Effector memory CD8-positive, alpha-beta T cell (primary cell): ENCODE data around the gene VPREB3.
A peak's percentile ranks its signal among the peaks of the same experiment; 100 is the strongest.

Experiments
- ATAC-seq: fragments of 150-1000 bp; cut with Tn5 transposase; replicated peaks from 2 replicates; pipeline ENCODE4 v1.10.0; 2021; ENCODE audit warnings: mild to moderate bottlenecking, moderate library complexity
- DNase-seq, 3 experiments: peaks; one replicate each; pipeline ENCODE4 v3.0.0; 2021
- H3K27ac Mint-ChIP-seq, 2 donors: one replicate each; pipeline ENCODE4 v1.8.0; 2022; ENCODE audit warnings: mild to moderate bottlenecking in 2 of 2, mixed read lengths in 2 of 2, moderate library complexity in 2 of 2
- H3K27me3 Mint-ChIP-seq, 2 donors: one replicate each; pipeline ENCODE4 v1.8.0; 2022; ENCODE audit warnings: mixed read lengths in 2 of 2
- H3K36me3 Mint-ChIP-seq: one replicate; pipeline ENCODE4 v1.8.0; 2022; ENCODE audit warnings: mild to moderate bottlenecking, moderate library complexity, mixed read lengths; ENCODE audit not compliant: insufficient read depth
- H3K4me1 Mint-ChIP-seq, 2 donors: one replicate each; pipeline ENCODE4 v1.8.0; 2022; ENCODE audit warnings: low read depth in 2 of 2, mixed read lengths in 2 of 2
- H3K4me3 Mint-ChIP-seq, 2 donors: one replicate each; pipeline ENCODE4 v1.8.0; 2022; ENCODE audit warnings: mild to moderate bottlenecking in 2 of 2, mixed read lengths in 2 of 2, moderate library complexity in 2 of 2
- H3K9me3 Mint-ChIP-seq, 2 donors: one replicate each; pipeline ENCODE4 v1.8.0; 2022; ENCODE audit warnings: mixed read lengths in 2 of 2

Gene VPREB3

DNA sequence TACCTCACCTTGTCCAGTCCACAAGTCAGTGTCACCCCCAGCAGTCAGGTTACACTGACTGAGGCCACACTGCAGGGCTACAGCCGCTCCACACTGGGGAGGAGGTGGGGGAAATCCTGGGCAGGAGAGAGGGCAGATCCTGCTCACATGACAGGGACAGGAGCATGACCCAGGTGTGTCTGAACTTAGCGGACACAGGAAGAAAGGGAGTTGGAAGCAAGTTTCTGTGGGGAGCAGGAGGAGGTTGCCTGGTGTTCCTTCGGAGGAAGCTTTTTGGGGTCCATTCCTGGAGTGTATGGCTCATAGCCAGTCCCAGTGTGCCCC lies 24.3 kb upstream of the VPREB3 start:
- Mint-ChIP-seq H3K4me1 (peaks cover 0 to under 1% of the 10 kb centered on the region in 2 donors), H3K36me3 (no peaks in the 10 kb centered on the region), H3K4me3 (no peak overlapping the region), H3K27ac (no peak overlapping the region), H3K27me3 (no peaks in the 10 kb centered on the region), H3K9me3 (no peaks in the 10 kb centered on the region)
- DNase-seq (no peak), ATAC-seq (no peak)

DNA sequence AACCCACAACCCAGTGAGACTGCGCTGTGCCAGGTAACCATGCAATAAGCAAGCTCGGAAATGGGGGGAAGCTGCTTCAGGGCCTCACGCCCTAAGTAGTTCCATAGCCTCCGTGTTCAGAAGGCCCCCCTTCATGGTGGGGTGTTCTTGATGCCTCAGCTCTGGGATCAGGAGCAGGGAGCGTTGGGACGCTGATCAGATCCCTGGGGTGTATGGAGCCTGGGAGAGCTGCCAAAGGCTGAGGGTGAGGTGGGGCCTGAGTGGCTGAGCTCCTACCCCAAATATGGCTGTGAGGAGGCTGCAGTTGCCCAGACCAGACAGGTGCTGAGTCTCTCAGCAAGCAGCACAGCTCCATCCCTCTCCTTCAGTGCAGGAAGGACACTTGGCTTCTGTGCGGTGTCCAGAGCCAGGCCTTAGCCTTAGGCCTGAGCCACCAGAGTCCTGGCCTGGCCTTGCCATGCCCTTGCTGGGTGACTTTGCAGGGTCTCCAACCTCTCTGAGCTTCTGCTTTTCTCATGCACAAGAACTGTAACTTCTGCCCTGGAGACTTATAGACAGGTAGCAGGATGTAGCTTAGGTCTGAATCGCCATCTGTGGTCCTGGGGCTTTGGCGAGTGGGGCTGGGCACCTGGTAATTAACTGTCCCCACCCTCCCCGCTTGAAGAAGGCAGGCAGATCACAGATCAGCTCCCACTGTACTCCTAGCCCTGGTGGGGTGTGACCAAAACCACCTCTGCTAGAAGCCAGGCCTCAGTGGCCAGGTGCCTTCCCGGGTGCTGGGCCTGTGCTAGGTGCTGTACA lies 23.8 kb upstream of the VPREB3 start:
- peaks cover 2 to 6% of the 10 kb centered on the region in 2 donors for H3K4me1 Mint-ChIP-seq

DNA sequence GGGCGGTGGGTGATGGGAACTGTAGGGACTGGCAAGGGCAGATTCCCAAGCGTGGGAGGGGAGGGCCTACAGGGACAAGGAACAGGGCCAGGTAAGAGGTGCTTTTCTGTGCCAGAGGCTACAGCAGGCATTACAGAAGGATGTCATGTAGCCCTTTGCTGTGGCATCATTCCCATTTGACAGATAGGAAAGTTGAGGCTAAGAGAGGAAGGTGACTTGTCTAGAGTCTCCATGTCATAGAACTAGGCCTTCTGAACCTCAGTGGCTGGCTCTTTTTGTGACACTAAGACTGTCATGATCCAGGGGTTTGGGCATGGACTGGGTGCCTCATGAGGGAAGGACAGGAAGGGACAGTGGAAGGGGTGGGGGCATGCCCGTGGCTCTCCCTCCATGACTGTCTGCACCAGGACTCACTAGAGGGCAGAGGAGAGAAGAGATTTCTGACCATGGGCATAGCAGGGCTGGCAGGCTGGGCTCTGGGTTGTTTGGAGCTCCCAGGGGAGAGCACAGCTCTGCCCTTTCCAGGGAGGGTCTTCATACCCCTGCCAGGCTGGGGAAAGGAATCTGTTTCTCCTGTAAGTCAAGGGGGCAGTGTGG lies 21.7 kb upstream of the VPREB3 start:
- no peak for DNase-seq
- no peaks in the 10 kb centered on the region for H3K27me3 Mint-ChIP-seq
- no peak overlapping the region for H3K27ac Mint-ChIP-seq
- H3K36me3 Mint-ChIP-seq, result no peaks in the 10 kb centered on the region
- H3K4me1 Mint-ChIP-seq, result peaks cover 10% of the 10 kb centered on the region in 2 donors
- no peak for ATAC-seq
- no peaks in the 10 kb centered on the region for H3K9me3 Mint-ChIP-seq
- H3K4me3 Mint-ChIP-seq, result no peak overlapping the region

More for the DNA sequence above, 23.8 kb upstream of the VPREB3 start:
- H3K9me3 Mint-ChIP-seq, result no peaks in the 10 kb centered on the region
- H3K36me3 Mint-ChIP-seq, result no peaks in the 10 kb centered on the region
- H3K27me3 Mint-ChIP-seq, result no peaks in the 10 kb centered on the region
- H3K27ac Mint-ChIP-seq, result no peak overlapping the region
- ATAC-seq, result no peak
- H3K4me3 Mint-ChIP-seq, result no peak overlapping the region
- DNase-seq, result no peak

DNA sequence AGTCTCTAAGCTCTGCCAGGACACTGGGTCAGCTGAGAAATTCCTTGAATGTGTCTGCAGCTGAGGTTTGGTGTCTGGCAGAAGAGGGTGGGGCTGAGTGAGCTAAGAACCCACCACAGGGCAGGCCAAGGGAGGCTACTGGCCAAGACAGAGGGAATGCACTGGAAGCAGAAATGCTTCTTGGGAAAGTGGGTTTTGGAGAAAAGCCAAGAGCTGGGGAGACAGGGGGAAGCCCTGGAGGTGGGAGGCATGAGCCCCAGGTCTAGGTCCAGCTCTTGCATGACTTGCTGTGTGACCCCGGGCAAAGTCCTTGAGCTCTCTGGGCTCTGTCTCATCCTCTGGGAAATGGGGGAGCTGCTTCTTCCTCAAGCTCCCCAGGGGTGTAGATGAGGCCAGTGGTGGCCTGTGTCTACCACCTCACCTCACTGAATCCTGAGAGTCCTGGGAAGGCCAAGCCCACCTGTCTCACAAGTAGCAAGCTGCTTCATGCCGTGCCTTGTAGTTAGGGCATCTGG lies 20.8 kb upstream of the VPREB3 start:
- ATAC-seq (no peak), DNase-seq (no peak)
- peaks cover 10% of the 10 kb centered on the region in 2 donors for H3K4me1 Mint-ChIP-seq
- H3K36me3 Mint-ChIP-seq, result no peaks in the 10 kb centered on the region
- no peaks in the 10 kb centered on the region for H3K9me3 Mint-ChIP-seq
- H3K27ac Mint-ChIP-seq, result peak overlapping the region in 1 of 2 donors; percentile 44
- H3K4me3 Mint-ChIP-seq, result peak overlapping the region in 1 of 2 donors; percentile 23
- no peaks in the 10 kb centered on the region for H3K27me3 Mint-ChIP-seq

DNA sequence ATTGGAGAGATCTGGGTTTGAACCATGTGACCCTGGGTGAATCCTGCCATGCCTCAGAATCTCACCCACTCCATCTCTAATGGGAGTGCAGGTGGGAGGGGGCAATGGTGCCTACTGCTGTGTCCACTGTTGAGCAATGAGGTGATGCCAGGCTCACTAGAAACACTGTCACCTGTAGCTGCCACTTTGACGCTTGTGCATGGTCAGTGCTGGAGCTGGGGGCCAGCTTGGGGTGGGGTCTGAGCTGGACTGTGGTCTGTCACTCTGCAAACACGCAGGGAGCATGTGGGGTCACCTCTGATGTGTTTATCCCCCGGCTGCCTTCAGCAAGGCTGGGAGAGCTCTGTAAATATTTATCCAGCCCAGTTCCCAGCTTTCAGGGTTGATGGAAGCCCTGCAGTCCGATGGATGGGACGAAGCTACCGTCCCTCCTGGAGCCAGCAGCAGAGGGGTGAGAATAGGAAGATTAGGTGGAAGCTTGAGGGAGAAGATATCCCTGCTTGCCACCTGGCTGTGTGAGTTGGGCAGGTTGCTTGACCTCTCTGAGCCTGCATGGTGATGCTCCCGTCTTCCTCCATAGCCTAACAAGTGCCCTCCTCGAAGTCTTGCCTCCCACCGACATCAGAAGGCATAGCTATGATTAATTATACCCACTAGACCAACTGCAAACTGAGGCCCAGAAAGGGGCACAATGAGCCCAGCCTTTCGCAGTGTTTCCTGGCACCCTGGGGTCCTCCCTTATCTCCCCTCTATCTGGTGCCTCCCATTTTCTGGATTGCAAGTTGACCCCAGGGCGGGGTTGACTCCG lies 20.1 kb upstream of the VPREB3 start:
- DNase-seq (no peak), ATAC-seq (no peak)
- Mint-ChIP-seq H3K27me3 (no peaks in the 10 kb centered on the region), H3K9me3 (no peaks in the 10 kb centered on the region), H3K36me3 (no peaks in the 10 kb centered on the region), H3K27ac (peak overlapping the region in 1 of 2 donors; percentile 55), H3K4me1 (peaks cover 10% of the 10 kb centered on the region in 2 donors), H3K4me3 (peak overlapping the region in 1 of 2 donors; percentile 23)

DNA sequence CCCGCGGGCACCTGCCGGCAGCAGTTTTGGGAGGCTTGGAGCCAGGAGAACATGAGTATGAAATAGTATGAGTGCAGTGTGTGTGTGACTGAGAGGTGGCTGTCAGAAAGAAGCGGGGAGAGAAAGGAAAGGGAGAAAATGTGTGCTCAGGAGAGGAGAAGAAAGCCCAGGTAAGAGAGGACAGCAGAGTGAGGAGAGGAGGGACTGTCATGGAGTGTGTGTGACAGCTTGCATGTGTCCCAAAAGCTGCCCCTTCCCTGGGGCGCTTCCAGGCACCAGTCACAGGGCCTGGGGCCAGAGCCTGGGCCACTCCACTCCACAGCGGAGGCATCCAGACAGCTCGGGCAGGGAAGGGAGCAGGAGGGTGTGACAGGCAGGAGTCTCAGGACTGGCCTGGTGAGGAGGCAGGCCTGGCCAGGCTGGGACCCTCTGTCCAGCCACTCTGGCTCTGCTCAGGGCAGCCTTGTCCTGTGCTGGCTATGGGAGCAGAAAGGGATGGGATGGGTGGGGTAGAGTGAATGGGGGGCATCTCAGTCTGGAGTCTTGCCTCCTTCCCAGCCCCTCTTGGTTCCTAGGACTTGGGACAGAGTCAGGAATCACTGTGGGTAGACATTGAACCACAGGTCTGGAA lies 19.4 kb upstream of the VPREB3 start:
- no peaks in the 10 kb centered on the region for H3K27me3 Mint-ChIP-seq
- H3K27ac Mint-ChIP-seq, result no peak overlapping the region
- H3K4me3 Mint-ChIP-seq, result peak overlapping the region in 1 of 2 donors; percentile 2
- ATAC-seq (no peak), DNase-seq (no peak)
- peaks cover 10 to 12% of the 10 kb centered on the region in 2 donors for H3K4me1 Mint-ChIP-seq
- no peaks in the 10 kb centered on the region for H3K9me3 Mint-ChIP-seq
- no peaks in the 10 kb centered on the region for H3K36me3 Mint-ChIP-seq

DNA sequence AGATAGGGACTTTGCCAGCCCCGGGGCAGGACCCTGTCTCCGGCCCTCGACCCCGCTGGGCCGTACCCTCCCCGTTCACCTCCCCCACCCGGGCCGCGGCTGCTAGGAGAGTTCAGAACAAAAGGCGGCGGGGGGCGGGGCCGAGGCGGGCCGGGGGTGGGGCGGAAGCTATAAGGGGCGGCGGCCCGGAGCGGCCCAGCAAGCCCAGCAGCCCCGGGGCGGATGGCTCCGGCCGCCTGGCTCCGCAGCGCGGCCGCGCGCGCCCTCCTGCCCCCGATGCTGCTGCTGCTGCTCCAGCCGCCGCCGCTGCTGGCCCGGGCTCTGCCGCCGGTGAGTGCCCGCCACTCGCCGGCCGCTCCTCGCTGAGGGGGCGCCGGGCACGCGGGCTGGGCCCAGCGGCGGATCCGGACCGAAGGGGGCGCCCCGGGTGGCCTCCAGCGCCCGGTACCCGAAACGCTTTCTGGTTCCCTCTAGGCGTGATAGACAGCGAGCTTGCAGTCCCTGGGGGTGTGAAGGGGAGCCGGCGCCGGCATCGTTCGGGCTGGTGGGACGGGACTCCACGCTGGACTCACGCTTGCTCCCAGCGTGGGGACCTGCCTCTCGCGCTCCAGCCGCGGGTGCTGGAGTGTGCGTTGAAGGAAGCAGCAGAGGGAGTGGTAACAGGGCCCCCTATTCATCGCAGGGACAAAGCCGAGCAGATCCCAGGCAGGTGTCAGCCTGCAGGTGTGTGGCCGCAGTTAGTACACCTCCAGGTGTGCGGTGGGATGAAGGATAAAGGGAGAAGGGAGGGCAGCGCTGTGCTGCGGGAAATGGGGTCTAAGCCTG lies 18.6 kb upstream of the VPREB3 start, which contains the start of gene MMP11:
Gene MMP11, plus strand, starts transcription at position 201 of the 825 bp plus-strand sequence. Its CDS starts 22 bp downstream, at position 223.
- peaks cover 13% of the 10 kb centered on the region in 2 donors for H3K4me1 Mint-ChIP-seq
- peak within 1 kb of the TSS in 1 of 2 donors; percentile 32 for H3K27ac Mint-ChIP-seq
- H3K4me3 Mint-ChIP-seq, result peak within 1 kb of the TSS; percentile 56 to 69
- no peaks in the 10 kb centered on the region for H3K9me3 Mint-ChIP-seq
- ATAC-seq (peak; percentile 59), DNase-seq (peak; percentile 24 to 32 (median 27))
- no peaks in the 10 kb centered on the region for H3K27me3 Mint-ChIP-seq
- H3K36me3 Mint-ChIP-seq, result no peaks in the 10 kb centered on the region

DNA sequence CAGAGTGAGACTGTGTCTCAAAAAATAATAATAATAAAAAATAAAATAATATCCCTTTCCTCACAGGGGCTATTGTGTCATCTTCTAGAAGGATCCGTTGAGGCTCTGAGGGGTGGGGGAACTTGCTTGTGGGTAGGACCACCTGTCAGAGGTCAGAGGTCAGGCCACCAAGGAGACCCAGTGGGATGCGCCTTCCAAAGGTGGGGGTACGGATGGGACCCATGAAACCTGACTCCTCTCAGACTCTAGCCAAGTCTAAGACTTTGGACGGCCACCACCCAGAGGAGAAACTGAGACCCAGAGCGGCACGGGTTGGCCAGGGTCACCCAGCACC lies 18.1 kb upstream of the VPREB3 start:
- no peak for ATAC-seq
- DNase-seq, result no peak
- Mint-ChIP-seq H3K36me3 (no peaks in the 10 kb centered on the region), H3K27me3 (no peaks in the 10 kb centered on the region), H3K4me1 (peaks cover 13% of the 10 kb centered on the region in 2 donors), H3K9me3 (no peaks in the 10 kb centered on the region), H3K4me3 (peak overlapping the region; percentile 56 to 69), H3K27ac (peak overlapping the region in 1 of 2 donors; percentile 32)

DNA sequence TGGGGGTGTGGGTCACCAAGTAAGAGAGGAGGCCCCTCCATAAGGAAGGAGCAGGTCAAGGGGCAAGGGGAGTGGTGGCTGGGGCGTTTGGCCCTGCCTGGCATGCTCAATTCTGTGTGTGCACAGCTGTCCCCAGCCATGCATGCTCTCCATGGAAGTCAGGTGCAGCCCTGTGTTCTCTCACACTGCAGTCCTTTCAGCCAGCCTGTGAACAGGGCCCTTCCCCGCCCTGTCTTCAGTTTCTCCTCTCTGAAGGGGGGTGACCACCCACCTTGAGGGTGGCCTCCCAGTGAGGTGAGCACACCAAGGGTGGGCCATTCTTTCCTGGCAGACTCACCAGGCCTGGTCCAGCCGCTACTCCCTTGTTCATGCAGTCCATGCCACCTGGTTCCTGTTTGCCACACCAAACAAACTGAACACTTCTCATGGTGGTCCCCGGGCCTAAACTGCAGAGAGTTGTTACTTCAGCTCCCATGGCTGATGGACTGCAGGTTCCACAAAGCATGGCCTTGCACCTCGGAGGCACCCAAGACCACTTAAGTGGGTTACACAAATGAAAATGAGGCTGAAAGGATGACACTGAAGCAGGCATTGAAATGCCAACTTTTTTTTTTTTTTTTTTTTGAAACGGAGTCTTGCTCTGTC lies 15.2 kb upstream of the VPREB3 start:
- Mint-ChIP-seq H3K36me3 (no peaks in the 10 kb centered on the region), H3K27ac (no peak overlapping the region)
- no peak for ATAC-seq

DNA sequence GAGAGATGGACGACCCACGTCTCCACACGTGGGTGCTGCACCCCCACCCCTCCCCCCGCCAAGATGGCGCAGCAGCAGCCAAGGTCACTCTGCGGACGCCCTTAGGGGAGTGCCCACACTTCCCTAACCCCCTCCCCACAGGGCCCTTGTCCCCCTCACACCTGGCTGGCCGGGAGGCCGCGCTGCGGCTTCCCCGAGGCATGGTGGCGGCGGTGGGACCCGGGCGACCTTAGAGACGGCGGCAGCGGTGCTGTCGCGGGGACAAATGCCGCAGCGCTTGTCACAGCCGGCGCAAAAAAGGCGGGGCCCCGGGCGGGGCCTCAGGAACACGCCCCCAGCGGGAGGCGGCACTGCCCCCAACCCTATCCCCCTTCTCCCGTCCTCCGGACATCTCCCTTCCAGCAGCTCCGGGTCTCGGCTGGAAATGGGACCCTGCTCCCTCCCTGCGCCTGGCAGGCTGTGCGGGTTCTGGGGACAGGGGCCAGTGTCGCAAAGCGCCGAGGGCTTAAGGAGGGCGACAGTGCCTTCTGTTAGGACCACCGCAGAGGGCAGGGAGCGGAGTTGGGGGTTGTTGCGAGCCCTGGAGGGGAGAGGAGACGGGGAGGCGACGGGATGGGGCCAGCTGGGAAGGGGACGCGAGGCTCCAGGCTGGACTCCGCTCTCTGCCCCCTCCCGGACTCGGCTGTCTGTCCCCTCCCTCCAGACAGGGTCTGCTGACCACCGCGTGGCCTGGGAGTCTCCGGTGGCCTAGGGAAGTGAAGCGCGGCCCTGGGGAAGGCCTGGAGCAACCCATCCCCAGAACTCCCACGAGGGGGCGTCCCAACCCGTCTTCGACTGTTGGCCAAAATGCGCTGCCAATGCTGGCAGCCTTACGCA lies 13.7 kb upstream of the VPREB3 start, which contains the start of gene CHCHD10:
Gene CHCHD10, minus strand, starts transcription at position 300 of the 876 bp plus-strand sequence. Its CDS starts 98 bp downstream, at position 202.
- no peaks in the 10 kb centered on the region for H3K27me3 Mint-ChIP-seq
- H3K4me3 Mint-ChIP-seq, result peak within 1 kb of the TSS; percentile 81 to 86
- no peaks in the 10 kb centered on the region for H3K9me3 Mint-ChIP-seq
- no peaks in the 10 kb centered on the region for H3K36me3 Mint-ChIP-seq
- ATAC-seq (peak; percentile 70), DNase-seq (peak; percentile 62 to 74 (median 70))
- H3K27ac Mint-ChIP-seq, result peak within 1 kb of the TSS in 1 of 2 donors; percentile 67
- peaks cover 23 to 35% of the 10 kb centered on the region in 2 donors for H3K4me1 Mint-ChIP-seq

More for the DNA sequence above, 15.2 kb upstream of the VPREB3 start:
- Mint-ChIP-seq H3K9me3 (no peaks in the 10 kb centered on the region), H3K4me1 (peaks cover 21 to 30% of the 10 kb centered on the region in 2 donors), H3K4me3 (peak overlapping the region; percentile 81 to 86), H3K27me3 (no peaks in the 10 kb centered on the region)
- no peak for DNase-seq

DNA sequence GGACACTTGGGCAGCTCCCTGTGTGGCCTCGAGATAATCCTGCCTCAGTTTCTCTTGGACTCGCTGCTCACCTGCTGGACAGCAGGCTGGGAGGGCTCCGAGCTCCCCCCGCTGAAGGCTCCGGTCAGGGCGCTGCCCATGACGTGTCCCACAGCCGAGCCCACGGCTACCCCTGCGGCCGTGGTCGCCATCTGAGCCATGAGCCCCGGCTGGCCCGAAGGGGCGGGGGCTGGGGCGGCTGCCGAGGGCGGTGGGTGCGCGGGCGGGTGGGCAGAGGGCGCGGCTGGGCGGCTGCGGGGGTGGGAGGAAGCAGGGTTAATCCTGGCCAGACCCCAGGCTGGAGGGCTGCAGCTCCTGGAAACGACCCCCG lies 13.1 kb upstream of the VPREB3 start:
- no peaks in the 10 kb centered on the region for H3K9me3 Mint-ChIP-seq
- H3K27ac Mint-ChIP-seq, result peak overlapping the region in 1 of 2 donors; percentile 67
- H3K27me3 Mint-ChIP-seq, result no peaks in the 10 kb centered on the region
- H3K36me3 Mint-ChIP-seq, result no peaks in the 10 kb centered on the region
- H3K4me1 Mint-ChIP-seq, result peaks cover 28 to 37% of the 10 kb centered on the region in 2 donors
- peak overlapping the region; percentile 81 to 86 for H3K4me3 Mint-ChIP-seq
- ATAC-seq (peak; percentile 2), DNase-seq (no peak)
